GM18861 (cell line): ENCODE data around the gene ZMYND8.
"Not testable (repeated sequence)": the region's sequence is repeated elsewhere in the genome, so short reads cannot be mapped to it uniquely, and the experiment has no call there.

Source experiments
- ATAC-seq: cut with Tn5 transposase; IDR thresholded peaks from one replicate; pipeline ENCODE4 v1.9.1; 2021; ENCODE audit not compliant: unreplicated experiment

ZMYND8 gene

DNA sequence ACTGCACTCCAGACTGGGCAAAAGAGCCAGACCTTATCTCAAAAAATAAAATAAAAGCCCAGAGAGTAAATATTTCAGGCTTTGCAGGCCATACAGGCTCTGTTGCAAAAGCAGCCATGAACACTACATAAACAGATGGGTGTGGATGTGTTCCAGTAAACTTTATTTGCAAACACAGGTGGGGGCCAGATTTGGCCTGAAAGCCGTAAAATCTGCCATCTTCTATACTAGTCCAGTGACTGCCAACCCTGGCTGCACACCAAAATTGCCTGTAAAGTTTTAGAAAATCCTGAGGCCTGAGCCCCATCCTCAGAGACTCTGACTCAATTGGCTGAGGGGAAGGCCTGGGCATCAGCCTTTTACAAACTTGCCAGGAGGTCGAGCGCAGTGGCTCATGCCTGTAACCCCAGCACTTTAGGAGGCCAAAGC, 103.6 kb downstream of the ZMYND8 start:
- no peak for ATAC-seq

DNA sequence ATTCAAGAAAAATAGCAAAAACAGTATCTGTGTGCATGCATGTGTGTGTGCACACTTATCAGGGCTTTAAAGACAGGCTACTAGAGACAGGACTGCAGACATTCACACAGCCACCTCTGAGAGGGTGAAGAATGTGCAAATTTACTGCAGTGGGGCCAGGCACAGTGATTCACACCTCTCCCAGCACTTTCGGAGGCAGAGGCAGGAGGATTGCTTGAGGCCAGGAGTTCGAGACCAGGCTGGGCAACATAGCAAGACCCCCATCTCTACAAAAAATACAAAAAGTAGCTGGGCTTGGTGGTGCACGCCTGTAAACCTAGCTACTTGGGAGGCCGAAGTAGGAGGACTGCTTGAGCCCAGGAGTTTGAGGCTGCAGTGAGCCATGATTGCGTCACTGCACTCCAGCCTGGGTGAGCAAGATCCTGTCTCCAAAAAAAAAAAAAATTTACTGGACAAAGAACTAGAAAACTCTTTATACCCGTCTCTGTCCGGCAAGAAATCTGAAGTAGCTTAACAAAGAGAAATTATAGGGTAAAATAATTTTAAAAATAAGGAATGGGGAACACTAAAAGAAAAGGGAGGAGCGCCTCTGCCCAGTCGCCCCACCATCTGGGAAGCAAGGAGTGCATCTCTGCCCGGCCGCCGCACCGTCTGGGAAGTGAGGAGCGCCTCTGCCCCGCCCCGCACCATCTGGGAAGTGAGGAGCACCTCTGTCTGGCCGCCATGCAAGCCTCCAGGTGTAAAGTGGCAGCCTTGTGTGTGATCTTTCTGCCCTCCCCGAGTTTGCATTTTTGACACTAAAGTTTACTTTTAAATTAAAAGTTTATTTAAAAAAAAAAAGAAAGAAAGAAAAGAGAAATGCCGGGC, 105.1 kb downstream of the ZMYND8 start:
- ATAC-seq = no peak

DNA sequence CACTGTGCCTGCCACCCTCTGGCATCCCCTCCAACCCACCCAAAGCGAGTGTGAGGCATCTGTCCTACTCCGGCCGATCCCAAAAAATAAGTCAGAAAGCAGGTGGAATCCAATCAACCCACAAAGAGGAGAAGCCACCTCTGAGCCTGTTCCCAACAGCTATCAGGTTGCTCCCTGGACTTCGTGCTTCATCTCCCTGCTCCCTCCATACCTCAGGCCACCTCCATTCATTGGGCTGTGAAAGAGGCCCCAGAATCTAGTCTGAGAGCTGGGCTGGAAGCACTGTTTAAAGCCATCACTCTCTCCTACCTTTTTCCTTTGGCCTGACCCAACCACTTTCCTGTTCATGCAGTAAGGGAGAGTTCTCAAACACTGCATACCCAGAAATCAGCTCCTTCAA, 106.1 kb downstream of the ZMYND8 start:
- ATAC-seq = no peak

DNA sequence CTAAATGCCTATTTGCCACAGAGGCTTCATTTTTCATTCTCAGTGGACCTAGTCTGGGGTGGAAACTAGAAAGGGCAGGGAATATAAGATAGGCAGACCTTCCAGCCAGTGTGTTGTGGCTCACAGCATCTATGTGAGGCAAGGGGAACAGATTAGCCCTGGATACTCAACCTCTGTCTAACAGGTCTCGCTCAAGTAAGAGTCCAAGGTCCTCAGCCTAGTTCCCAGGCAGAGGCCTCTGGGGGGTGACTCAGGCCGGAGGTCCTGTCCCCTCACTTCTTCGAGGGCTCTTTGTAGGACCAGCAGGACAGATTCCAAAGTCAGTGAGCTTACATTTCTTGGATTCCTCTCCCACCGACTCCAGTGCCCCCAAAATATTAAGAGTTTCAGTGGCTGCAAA, 106.6 kb downstream of the ZMYND8 start:
- ATAC-seq = no peak

DNA sequence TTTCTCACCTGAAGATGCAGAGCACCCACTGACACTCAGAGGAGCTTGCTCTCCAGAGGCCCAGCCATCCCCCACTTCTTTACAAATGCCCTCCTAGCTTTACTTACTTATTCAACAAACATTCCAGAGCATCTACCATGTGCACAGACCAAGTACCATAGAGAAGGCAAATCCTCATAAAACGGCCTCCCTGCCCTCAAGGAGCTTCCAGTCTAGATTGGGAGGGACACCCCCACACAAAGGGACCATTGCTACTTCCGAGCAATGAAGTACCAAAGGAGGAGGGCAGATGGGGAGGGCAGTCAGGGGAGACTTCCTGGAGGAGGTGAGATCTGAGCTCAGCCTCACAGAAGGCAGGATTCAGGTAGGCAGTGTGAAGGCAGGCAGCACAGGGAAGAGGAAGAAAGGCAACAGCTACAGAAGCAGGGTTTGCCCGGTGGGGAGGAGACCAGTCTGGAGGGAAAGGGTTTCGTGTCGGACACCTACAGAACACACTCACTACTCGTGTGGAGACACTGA, 108.0 kb downstream of the ZMYND8 start:
- no peak for ATAC-seq

DNA sequence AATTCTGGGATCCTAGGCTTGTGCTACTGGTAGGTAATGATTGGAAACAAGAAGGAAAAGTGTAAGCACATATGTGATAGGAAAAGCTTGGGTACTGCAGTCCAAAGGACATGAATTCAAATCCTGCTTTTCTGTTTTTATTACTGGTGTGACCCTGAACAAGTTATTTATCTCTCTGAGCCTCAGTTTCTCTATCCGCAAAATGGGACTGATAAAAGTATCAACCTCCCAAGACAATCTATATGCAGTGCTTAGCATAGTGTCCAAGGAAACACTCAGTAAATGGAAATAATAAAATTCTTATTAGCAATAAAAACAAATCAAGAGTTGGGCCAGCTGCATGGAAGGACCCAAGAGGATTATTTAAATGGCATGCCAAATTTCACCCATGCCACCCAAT, 108.5 kb downstream of the ZMYND8 start:
- no peak for ATAC-seq

DNA sequence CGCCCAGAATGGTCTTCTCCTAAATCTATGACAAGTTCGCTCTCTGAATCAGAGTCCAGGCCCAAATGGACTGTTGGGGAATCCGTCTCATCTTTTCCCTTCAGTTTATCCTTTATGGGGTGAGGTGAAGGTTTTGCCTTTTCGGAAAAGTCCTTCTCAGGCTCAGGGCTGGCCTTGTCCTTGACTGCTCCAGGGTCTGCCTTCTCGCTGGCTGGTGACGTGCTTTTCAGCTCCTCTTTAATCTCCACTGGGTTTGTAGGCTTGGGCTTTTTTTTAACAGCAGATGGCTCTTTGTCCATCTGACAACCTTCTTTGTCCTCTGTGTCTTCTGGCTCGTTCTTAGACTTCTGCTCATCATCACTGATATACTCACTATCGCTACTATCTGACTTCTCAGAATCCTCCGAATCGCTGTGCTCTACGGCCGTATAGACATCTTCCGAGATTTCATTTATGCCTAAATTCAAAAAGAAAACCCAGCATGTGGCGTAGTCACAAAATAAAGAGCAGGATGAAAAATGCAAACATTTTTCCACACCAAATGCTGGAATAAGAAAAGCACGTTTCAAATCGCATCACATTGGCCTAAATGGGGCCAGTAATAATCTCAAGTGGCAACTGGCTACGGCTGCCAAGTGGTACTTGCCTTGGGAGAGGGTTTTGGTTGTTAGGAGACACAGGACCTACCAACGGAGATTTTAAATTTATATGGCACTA, 110.3 kb downstream of the ZMYND8 start:
- ATAC-seq = no peak

DNA sequence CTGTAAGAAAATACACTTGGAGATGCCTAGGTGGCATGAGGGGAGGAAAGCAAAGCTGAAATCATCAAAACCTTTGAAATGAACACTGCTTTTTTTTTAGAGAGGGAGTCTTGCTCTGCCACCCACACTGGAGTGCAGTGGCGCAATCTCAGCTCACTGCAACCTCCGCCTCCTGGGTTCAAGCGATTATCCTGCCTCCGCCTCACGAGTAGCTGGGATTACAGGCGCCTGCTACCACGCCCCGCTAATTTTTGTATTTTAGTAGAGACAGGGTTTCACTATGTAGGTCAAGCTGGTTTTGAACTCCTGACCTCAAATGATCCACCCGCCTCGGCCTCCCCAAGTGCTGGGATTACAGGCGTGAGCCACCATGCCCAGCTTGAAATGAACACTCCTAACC, 111.3 kb downstream of the ZMYND8 start:
- ATAC-seq = not testable (repeated sequence)

DNA sequence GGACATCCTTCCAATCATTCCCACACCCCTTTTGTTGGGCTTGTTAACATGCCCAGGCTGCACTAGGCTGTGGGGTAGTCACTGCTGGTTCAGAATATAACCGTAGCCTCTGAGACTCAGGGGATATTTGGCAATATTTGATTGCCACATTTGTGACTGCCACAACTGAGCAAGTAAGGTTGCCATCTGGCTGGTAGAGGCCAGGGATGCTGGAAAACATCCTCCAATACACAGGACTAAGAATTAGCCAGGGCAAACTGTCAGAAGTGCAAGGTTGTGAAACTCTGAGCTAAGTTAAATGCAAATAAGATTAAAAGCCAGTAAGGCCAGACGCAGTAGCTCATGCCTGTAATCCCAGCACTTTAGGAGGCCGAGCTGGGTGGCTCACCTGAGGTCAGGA, 112.0 kb downstream of the ZMYND8 start:
- no peak for ATAC-seq

DNA sequence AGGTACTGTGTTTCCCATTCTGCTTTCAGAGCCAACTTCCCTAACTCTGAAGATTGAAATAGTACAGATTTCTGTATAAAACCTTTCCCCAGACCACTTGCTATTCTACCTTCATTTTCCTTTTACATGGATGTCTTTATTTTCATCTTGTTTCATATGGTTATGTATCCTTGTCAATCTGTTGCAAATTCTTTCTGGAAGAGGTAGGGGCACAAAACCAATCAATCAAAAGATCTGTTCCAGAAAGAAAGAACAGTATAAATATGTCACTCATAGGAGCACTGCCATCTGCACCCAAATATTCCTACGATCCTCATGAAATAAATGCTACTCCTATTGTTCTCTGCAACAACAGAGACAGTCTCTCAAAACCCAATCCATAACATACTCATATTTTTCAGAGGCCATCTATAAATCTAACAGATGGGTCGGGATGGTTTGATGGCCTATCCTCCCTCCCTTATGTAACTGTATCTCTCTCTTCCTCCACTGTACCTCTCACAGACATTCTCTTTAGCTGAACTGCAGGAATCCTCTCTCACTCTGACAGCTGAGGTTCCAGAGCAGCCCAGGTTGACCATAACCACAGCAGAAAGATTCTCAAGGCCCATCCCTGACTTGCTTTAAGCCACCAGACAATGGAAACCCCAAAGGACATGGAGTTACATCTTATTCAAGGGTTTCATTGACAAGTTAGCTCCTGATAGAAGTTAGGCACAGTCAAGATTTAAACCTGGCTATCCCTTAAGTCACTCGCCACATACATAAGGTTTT, 112.8 kb downstream of the ZMYND8 start:
- no peak for ATAC-seq

DNA sequence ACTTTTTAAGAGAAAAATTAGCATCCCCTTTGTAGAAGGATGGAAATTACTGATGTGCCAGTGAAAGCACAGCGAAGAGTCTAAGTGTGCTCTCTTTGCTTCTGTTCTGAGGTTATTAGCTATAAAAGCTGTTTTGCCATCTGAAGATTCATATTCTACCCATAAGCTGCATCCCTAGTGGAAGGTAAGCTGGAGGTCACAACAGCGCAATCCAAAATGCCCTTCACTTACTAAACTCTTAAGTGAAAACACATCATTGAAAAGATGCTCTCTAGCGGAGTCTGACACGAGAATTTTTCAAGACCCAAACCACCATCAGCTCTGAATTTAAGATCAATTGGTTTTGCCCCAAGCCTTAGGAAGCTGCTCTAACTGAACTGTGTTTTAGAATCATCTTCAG, 113.5 kb downstream of the ZMYND8 start:
- no peak for ATAC-seq

DNA sequence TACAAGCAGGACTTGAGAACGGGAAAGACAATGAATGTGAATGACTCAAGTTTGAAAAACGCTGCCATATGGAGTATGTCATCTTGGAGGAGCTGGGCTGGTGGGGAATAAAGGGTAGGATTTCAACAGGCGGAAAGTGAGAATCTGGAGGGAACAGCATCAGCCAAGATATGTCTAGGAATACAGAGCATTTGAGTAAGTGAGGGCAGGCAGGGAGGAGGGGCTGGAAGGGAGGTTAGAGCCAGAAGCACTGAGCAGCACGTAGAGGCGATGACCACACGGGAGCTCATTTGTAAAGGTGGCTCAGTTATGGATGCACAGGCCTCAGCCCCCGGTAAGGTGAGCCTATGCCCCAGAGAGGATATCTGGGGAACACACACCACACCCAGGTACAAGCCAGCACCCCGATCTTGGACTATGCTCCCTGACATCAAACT, 115.1 kb downstream of the ZMYND8 start:
- no peak for ATAC-seq

DNA sequence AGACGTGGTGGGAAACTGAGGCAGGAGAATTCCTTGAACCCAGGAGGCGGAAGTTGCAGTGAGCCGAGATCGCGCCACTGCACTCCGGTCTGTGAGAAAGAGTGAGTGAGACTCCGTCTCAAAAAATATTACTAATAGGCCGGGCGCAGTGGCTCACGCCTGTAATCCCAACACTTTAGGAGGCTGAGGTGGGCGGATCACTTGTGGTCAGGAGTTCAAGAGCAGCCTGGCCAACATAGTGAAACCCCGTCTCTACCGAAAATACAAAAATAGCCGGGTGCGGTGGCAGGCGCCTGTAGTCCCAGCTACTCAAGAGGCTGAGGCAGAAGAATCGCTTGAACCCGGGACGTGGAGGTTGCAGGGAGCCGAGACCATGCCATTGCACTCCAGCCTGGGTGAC, 116.4 kb downstream of the ZMYND8 start:
- not testable (repeated sequence) for ATAC-seq

DNA sequence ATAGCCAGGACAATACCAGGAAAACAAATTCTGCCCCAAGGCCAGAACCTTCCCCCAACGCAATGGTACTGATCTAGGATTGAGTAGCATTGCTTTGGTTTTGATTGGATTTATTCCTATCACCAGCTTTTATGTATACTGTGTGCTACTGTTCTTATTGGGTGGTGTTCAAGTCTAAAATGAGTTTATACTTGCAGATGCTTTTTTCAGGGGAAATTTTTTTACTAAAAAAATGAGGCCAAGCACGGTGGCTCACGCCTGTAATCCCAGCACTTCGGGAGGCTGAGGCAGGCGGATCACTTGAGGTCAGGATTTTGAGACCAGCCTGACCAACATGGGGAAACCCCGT, 116.8 kb downstream of the ZMYND8 start:
- no peak for ATAC-seq

DNA sequence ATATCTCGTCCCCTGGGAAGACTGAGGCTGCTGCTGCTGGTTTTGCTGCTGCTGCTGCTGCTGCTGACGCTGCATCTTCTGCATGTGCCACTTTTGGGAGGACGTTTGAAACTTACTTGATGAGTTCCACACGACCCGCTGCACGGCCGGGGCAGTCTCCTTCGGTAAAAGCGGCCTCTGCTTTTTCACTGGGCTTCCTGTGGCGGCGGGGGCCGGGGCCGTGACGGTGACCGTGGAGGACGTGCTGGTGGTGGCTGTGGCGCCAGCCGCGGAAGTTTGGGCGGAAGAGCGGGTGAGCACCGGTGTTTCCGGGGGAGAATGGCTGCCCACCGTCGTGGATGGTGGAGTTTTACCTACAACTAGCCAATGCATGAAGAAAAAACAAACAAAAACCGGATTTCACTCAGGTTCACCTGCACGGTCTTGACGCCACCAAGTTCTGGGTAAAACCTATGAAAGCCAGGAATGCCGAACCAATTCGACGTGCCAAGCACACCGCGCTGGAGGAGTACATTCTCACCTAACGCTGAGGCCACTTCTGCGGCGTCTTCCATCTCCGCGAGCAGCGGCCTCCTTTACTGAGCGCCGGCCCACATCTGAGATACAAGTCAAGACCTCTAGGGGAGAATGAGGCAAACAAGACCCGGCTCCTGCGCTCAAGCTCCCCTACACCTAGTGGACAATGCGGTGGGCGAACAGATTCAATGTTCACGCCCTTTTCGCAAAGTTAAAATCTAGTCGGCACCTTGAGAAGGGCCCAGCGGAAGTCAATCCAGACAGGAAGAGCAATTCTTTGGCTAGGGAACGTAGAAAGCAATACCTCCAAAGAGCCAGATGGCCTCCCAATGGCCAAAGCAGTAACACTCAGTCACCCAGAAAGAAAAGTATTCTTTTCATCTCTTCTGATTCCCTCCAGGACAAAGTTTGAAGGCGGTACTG, 117.5 kb downstream of the ZMYND8 start:
- no peak for ATAC-seq

DNA sequence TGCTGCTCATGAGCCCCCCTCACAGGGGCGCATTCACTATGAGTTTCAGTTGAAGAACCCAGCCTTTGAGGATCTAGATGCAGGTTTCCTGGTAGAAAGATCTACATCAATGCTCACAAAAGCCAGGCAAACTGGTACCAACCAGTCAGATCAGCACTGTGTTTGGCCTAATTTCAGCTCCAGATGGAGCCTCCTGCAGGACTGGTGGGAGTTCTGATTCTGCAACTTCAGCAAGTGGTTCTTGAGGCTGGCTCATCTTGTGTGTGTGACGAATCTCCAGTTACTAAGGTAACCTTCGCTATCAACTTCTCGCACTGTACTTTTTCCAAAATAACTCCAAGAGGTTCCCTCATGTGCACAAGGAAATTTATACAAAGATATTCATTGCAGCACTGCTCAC, 118.8 kb downstream of the ZMYND8 start:
- ATAC-seq = no peak

DNA sequence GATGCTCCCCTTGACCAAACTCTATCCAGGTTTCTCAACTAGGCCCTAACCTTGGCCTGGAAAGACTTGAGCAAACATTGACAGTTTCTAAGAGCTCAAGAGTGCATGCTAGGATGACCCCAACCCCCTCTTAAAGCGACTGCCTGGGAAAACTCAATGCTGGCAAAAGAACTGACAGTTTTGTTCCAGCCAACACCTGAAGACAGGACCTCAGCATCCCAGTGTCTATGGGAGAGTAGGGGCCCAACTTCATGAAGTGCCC, 119.9 kb downstream of the ZMYND8 start:
- ATAC-seq = no peak

DNA sequence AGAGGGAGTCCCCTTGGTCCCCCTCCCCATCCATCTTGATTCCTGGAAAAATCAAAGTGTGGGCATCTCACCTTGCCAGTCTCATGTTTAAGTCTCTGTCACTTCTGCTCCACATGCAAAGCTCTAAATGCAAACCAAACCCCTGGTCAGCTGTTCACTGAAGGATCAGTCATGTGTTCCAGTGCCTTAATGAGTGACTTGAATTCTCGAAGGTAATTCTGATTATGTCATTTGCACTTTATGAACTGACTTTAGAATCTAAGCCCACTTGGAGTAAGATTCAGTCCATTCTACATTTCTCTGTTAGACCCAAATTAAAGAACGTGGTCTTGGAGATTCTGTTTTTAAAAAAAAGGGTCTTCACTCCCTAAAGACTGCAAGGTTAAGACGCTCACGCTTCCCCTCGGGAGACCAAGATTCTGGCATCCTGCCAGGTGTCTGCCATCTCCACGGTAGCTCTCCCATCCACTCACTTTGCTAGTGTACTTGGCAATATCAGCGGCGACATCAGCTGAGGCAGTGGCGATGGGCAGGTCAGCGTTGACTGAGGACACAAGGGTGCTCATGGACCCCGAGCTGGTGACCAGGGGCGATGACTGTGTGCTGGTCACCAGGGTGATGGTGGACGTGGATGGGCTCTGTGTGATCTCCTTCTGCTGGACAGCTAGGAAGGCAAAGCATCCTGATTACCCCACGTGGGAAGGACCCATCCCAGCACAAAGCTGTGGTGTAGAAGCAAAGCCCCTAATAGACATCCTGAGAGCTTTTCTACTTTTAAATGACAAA, 120.5 kb downstream of the ZMYND8 start:
- no peak for ATAC-seq

DNA sequence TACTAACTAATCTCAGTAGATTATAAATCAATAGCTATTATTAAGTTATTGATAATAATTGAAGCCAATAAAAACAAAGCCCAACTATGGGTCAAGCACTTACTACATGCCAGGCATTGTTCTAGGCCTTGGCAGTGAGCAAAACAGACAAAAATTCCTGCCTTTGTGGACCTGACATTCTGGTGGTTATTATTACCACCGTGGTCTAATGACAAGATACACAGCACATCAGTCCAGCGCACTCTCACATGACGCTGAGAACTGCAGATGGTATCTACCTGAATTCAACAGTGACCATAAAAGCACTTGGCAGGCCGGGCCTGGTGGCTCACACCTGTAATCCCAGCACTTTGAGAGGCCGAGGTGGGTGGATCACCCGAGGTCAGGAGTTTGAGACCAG, 121.4 kb downstream of the ZMYND8 start:
- no peak for ATAC-seq
